ENCODE results near the gene PODN.

DNA sequence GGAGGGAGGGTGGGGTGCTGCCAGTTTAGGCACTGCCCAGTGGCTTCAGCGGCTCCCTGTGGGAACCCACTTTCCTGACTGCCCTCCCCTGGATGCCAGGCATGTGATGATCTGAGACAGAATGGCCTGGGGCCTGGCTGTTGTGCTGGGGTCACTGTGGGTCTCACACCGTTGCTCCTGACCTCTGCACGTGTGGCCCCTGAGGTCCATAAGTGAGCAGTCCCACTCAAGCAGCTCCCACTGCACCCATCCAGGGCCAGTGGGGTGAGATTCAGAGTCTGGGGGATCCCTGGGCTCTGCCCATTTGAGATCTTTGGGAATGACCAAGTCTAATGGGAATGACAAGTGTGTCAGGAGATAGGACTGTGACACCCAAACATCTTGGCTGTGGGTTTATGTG is 18.0 kb downstream of the PODN start:
- TF ChIP-seq, protein P1, sequence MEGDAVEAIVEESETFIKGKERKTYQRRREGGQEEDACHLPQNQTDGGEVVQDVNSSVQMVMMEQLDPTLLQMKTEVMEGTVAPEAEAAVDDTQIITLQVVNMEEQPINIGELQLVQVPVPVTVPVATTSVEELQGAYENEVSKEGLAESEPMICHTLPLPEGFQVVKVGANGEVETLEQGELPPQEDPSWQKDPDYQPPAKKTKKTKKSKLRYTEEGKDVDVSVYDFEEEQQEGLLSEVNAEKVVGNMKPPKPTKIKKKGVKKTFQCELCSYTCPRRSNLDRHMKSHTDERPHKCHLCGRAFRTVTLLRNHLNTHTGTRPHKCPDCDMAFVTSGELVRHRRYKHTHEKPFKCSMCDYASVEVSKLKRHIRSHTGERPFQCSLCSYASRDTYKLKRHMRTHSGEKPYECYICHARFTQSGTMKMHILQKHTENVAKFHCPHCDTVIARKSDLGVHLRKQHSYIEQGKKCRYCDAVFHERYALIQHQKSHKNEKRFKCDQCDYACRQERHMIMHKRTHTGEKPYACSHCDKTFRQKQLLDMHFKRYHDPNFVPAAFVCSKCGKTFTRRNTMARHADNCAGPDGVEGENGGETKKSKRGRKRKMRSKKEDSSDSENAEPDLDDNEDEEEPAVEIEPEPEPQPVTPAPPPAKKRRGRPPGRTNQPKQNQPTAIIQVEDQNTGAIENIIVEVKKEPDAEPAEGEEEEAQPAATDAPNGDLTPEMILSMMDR (IDR thresholded peaks at IDR 0.05), result no peak
- TF ChIP-seq POLR2A (IDR thresholded peaks at IDR 0.05), result no peak
